HCT116 (cell line): ENCODE data around the gene CCL11. TPM values are rescaled to one million over a fixed set of nuclear protein-coding genes. Genes with fewer than 3 reads are reported as not detected.

ENCODE experiments used
- ATAC-seq: fragments of 200-7000 bp; cut with Tn5 transposase; 2 replicates; pipeline ENCODE4 v1.9.1; 2020; ENCODE audit warnings: mild to moderate bottlenecking, moderate library complexity
- BruUV-seq: library from RNA; stranded (reverse); fragments of 400-500 nt; replicated peaks from 2 replicates; lab custom pipeline; 2021; lab: Mats Ljungman, UMichigan
- CTCF ChIA-PET: fragments of 300-600 bp; sonication (Branson Sonifier 250); formaldehyde crosslinking; loops from one replicate; lab custom pipeline; 2021; ENCODE audit warnings: antibody characterized with exemption; lab: Charles Lee
- POLR2A ChIA-PET: fragments of 300-600, 350-600 bp; sonication (Branson Sonifier 250); formaldehyde crosslinking; loops from one replicate; lab custom pipeline; 2021; ENCODE audit warnings: antibody characterized with exemption; lab: Charles Lee
- RAD21 ChIA-PET, 2 experiments: fragments of 300-600 bp; sonication (Branson Sonifier 250); formaldehyde crosslinking; loops; one replicate each; lab custom pipeline; 2023; ENCODE audit warnings: low total read pairs in 2 of 2; ENCODE audit not compliant: uncharacterized antibody in 2 of 2, unreplicated experiment in 2 of 2, low non-redundant PET in 1 of 2; lab: Charles Lee
- DNase-seq: peaks from one replicate; pipeline ENCODE4 v3.0.0-alpha.2; 2010; ENCODE audit warnings: low read depth, low spot score
- H2AFZ ChIP-seq: fragments of 200-600 bp; shearing (Covaris generic), sonication (generic); 2 replicates; pipeline ENCODE4 v1.6.1; 2017; ENCODE audit warnings: low read depth, mixed run types, mixed read lengths, antibody characterized with exemption, low read length; ENCODE audit not compliant: poor library complexity, severe bottlenecking
- H3K27ac ChIP-seq: 2 replicates; pipeline ENCODE4 v1.5.1; 2012; ENCODE audit warnings: low read depth, low read length
- H3K27me3 ChIP-seq: fragments of 200-600 bp; sonication (generic); 2 replicates; pipeline ENCODE4 v1.6.1; 2016; ENCODE audit warnings: mixed run types, low read length, mixed read lengths; ENCODE audit not compliant: insufficient read depth
- H3K36me3 ChIP-seq, 2 experiments: fragments of 200-500 bp in 1 of 2; fragments of 200-600 bp in 1 of 2; sonication (Bioruptor generic) in 1 of 2; sonication (generic) in 1 of 2; 2 replicates each; pipeline versions ENCODE4 v1.5.1 to v1.6.1; 2014 to 2016; ENCODE audit warnings: low read length in 2 of 2, inconsistent platforms in 1 of 2, mixed read lengths in 1 of 2, mixed run types in 1 of 2; ENCODE audit not compliant: insufficient read depth in 2 of 2, control insufficient read depth in 1 of 2
- H3K4me1 ChIP-seq, 2 experiments: fragments of 200-600 bp in 1 of 2; sonication (generic) in 1 of 2; 2 replicates each; pipeline versions ENCODE4 v1.5.1 to v1.6.1; 2012 to 2017; ENCODE audit warnings: low read length in 2 of 2, inconsistent platforms in 1 of 2, mild to moderate bottlenecking in 1 of 2, mixed read lengths in 1 of 2, mixed run types in 1 of 2, moderate library complexity in 1 of 2; ENCODE audit not compliant: insufficient read depth in 2 of 2, control insufficient read depth in 1 of 2
- H3K4me2 ChIP-seq: fragments of 200-600 bp; sonication (generic); 2 replicates; pipeline ENCODE4 v1.6.1; 2017; ENCODE audit warnings: mixed run types, low read length, mixed read lengths
- H3K4me3 ChIP-seq, 2 experiments: fragments of 200-600 bp in 1 of 2; sonication (generic) in 1 of 2; replicated peaks in 1 of 2; 2 replicates each; pipeline ENCODE4 v1.5.1; 2011 to 2016; ENCODE audit warnings: low read length in 2 of 2, control low read depth in 1 of 2, low read depth in 1 of 2, mild to moderate bottlenecking in 1 of 2, mixed read lengths in 1 of 2, mixed run types in 1 of 2
- H3K79me2 ChIP-seq: fragments of 200-600 bp; sonication (generic); 2 replicates; pipeline ENCODE4 v1.6.1; 2017; ENCODE audit warnings: mild to moderate bottlenecking, mixed run types, low read length, moderate library complexity, mixed read lengths; ENCODE audit not compliant: insufficient read depth
- H3K9ac ChIP-seq: fragments of 200-600 bp; sonication (generic); 2 replicates; pipeline ENCODE4 v1.6.1; 2016; ENCODE audit warnings: low read length, mixed read lengths
- H3K9me2 ChIP-seq: fragments of 200-600 bp; sonication (generic), shearing (Covaris generic); 2 replicates; pipeline ENCODE4 v1.6.1; 2017; ENCODE audit warnings: mixed run types, mild to moderate bottlenecking, moderate library complexity; ENCODE audit not compliant: insufficient read depth
- H3K9me3 ChIP-seq, 2 experiments: fragments of 200-500 bp in 1 of 2; fragments of 200-600 bp in 1 of 2; sonication (Bioruptor generic) in 1 of 2; sonication (generic) in 1 of 2; 2 replicates each; pipeline ENCODE4 v1.6.1; 2014 to 2017; ENCODE audit warnings: low read length in 2 of 2, mixed read lengths in 2 of 2, inconsistent platforms in 1 of 2, low read depth in 1 of 2, mild to moderate bottlenecking in 1 of 2, mixed run types in 1 of 2, moderate library complexity in 1 of 2; ENCODE audit not compliant: control insufficient read depth in 1 of 2, insufficient read depth in 1 of 2
- H4K20me1 ChIP-seq: fragments of 200-600 bp; sonication (generic), shearing (Covaris generic); 2 replicates; pipeline ENCODE4 v1.6.1; 2017; ENCODE audit warnings: mixed run types, mild to moderate bottlenecking, moderate library complexity; ENCODE audit not compliant: insufficient read depth
- EGR1 ChIP-seq: IDR thresholded peaks from 2 replicates; pipeline ENCODE4 v1.6.1; 2012; ENCODE audit warnings: low read depth
- EZH2 ChIP-seq: fragments of 200-600 bp; sonication (generic); IDR thresholded peaks from 2 replicates; pipeline ENCODE4 v1.6.1; 2017; ENCODE audit warnings: antibody characterized with exemption, mixed run types
- FOSL1 ChIP-seq: IDR thresholded peaks from 2 replicates; pipeline ENCODE4 v1.6.1; 2012; ENCODE audit warnings: low read depth
- MAX ChIP-seq: IDR thresholded peaks from 2 replicates; pipeline ENCODE4 v1.6.1; 2012
- SP1 ChIP-seq: IDR thresholded peaks from 2 replicates; pipeline ENCODE4 v1.6.1; 2012; ENCODE audit warnings: low read depth
- ZFX ChIP-seq: fragments of 450-650 bp; IDR thresholded peaks from 2 replicates; pipeline ENCODE4 v1.6.1; 2017
- intact Hi-C: fragments of 100-400 bp; cut with micrococcal nuclease; formaldehyde crosslinking; loops from 2 replicates; pipeline ENCODE4 v1.10.0; 2022
- total RNA-seq: library from RNA; stranded (reverse); gene quantifications from one replicate; pipeline ENCODE4 v1.2.1, GENCODE V29; 2021; ENCODE audit not compliant: unreplicated experiment

The CCL11 gene
- total RNA-seq, 1 experiment from 2014 or later, result not detected

- intact Hi-C loops, result no loop called here
- CTCF ChIA-PET, result no interaction called here
These were observed 40.1 kb upstream of the CCL11 start for GRCh38 chr17:34245351-34245905.

GRCh38 chr17:34246446-34246845 is 39.1 kb upstream of the CCL11 start:
- Histone ChIP-seq H3K9ac (no peak overlapping the region), H3K27ac (no peak overlapping the region), H4K20me1 (no peaks in the 10 kb centered on the region), H2AFZ (no peak overlapping the region), H3K4me3 (no peak overlapping the region), H3K4me2 (no peak overlapping the region), H3K4me1 (no peaks in the 10 kb centered on the region), H3K9me2 (no peaks in the 10 kb centered on the region), H3K36me3 (no peaks in the 10 kb centered on the region), H3K9me3 (no peaks in the 10 kb centered on the region), H3K27me3 (no peaks in the 10 kb centered on the region), H3K79me2 (no peaks in the 10 kb centered on the region)
- no TSS peak for BruUV-seq
- intact Hi-C loops, result no loop called here
- RAD21 ChIA-PET, result no interaction called here
- CTCF ChIA-PET, result no interaction called here
- TF ChIP-seq MAX (no peak), FOSL1 (no peak), SP1 (no peak), EGR1 (no peak), EZH2 (no peak)
- DNase-seq (no peak), ATAC-seq (no peak)
- POLR2A ChIA-PET, result no interaction called here

More at GRCh38 chr17:34245351-34245905, 40.1 kb upstream of the CCL11 start:
- no peaks in the 10 kb centered on the region for H3K9me2 ChIP-seq
- no peaks in the 10 kb centered on the region for H3K9me3 ChIP-seq
- no peaks in the 10 kb centered on the region for H3K79me2 ChIP-seq
- no peak overlapping the region for H3K9ac ChIP-seq
- RAD21 ChIA-PET, result no interaction called here
- no peak overlapping the region for H3K4me3 ChIP-seq
- no peak overlapping the region for H3K4me2 ChIP-seq
- H2AFZ ChIP-seq, result no peak overlapping the region
- no peaks in the 10 kb centered on the region for H3K4me1 ChIP-seq
- BruUV-seq, result no TSS peak
- H3K27ac ChIP-seq, result no peak overlapping the region
- H4K20me1 ChIP-seq, result no peaks in the 10 kb centered on the region
- no peaks in the 10 kb centered on the region for H3K27me3 ChIP-seq
- POLR2A ChIA-PET, result no interaction called here
- H3K36me3 ChIP-seq, result no peaks in the 10 kb centered on the region
- DNase-seq (no peak), ATAC-seq (no peak)
- no peak for TF ChIP-seq ZFX
